T-helper 22 cell (primary cell): Measurements from ENCODE around the gene A1CF.
"Not testable (repeated sequence)": the region's sequence is repeated elsewhere in the genome, so short reads cannot be mapped to it uniquely, and the experiment has no call there.

Source experiments
- DNase-seq: peaks from one replicate; pipeline ENCODE4 v3.0.0-alpha.2; 2020; ENCODE audit warnings: low read depth

The A1CF gene, protein sequence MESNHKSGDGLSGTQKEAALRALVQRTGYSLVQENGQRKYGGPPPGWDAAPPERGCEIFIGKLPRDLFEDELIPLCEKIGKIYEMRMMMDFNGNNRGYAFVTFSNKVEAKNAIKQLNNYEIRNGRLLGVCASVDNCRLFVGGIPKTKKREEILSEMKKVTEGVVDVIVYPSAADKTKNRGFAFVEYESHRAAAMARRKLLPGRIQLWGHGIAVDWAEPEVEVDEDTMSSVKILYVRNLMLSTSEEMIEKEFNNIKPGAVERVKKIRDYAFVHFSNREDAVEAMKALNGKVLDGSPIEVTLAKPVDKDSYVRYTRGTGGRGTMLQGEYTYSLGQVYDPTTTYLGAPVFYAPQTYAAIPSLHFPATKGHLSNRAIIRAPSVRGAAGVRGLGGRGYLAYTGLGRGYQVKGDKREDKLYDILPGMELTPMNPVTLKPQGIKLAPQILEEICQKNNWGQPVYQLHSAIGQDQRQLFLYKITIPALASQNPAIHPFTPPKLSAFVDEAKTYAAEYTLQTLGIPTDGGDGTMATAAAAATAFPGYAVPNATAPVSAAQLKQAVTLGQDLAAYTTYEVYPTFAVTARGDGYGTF

GRCh38 chr10:50885097-50885859 is at the start of gene A1CF:
TSS of gene A1CF (minus strand) at chr10:50885627. CDS start at chr10:50859940, 25,687 bp downstream.
- no peak for DNase-seq

GRCh38 chr10:50931948-50932431 is 46.6 kb upstream of the A1CF start:
- DNase-seq: no peak

DNA sequence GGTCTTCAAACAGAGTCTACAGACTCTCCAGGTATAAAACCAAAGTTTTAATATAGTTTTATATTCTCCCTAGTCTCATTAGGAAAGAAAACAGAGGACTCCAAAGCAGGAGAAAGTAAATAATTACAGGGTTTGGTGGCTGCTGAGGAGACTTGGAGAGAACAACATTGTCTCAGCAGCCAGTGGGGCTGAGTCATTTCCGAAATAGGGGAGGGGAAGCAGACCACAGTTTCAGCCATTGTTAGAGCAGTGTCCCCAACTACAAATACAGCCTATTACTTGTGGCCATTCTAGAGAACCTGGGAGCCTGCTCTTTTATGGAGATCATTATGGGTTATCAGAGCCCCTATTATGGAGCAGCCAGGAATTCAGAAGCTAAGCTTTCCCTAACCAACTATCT is 44.2 kb upstream of the A1CF start:
- no peak for DNase-seq

GRCh38 chr10:50928190-50928552 is 42.7 kb upstream of the A1CF start:
- DNase-seq: no peak

DNA sequence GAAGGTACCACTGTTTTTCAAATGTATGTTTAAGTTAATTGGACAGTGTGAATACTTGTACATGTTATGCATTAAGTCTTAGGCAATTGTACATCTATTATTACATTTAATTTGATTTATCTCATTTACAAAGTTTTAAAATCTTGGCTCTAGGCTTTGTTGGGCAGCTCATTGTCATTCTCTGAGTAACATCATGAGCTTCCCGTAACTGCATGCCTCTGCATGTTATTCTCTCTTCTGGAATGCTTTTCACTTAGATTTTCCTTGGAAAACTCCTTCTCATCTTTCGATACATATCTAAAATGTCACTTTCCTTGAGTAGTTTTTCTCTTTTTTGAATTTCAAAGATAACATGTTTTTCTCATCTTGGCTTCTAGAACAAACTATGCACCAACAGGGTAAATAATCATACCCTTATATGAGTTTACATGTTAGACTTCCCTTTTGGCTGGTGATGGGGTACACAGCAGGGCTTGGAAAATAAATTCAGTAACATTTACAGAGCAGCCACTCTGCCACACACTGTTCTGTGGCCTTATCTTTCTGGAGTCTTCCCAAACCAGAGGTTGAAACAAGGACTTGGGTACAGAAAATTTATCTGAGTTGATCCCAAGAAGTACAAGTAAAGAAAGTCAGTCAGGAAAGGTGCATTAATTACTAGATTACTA is 42.2 kb upstream of the A1CF start:
- DNase-seq: no peak

DNA sequence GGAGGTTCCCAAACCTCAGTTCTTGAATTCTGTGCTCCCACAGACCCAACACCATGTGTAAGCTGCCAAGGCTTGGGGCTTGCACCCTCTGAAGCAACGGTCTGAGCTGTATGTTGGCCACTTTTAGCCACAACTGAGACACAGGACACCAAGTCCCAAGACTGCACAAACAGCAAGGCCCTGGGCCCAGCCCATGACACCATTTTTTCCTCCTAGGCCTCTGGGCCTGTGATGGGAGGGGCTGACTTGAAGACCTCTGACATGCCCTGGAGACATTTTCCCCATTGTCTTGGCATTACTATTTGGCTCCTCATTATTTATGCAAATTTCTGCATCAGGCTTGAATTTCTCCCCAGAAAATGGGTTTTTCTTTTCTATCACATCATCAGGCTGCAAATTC is 38.0 kb upstream of the A1CF start:
- DNase-seq: not testable (repeated sequence)

GRCh38 chr10:50919010-50919409 is 33.6 kb upstream of the A1CF start:
- DNase-seq: no peak

DNA sequence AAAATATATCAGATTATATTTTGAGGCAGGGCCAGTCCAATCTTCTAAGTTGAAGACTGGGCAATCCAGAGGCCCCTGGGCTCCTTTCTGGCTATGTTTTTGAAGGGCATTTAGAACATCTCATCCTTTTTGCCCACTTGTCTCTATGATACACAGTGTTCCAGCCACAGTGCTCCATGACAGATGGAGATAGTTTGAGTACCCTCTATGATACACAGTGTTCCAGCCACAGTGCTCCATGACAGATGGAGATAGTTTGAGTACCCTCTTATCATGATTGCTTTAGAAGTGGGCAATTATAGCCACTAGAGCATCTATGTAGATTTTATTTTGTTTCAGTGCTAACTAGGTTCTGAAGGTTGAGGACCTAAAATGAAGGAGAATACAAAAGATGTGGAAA is 33.1 kb upstream of the A1CF start:
- DNase-seq: no peak

DNA sequence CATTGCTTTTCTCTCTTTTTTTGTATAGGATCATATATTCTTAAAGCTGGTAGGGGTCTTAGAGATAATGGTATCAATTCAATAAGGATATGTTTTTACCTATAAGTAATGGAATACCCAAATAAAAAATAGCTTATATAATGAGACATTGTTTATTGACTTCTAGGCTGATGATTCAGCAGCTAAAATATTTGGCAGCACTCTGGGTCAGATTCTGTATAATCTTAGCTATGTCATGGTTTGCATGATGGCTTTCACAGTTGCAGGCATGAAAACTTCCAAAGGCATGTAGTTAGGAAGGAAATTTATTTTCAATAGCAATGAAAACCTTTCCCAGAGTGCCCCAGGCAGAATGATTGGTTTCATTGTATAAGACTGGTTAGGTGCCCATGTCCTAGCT is 32.1 kb upstream of the A1CF start:
- no peak for DNase-seq

DNA sequence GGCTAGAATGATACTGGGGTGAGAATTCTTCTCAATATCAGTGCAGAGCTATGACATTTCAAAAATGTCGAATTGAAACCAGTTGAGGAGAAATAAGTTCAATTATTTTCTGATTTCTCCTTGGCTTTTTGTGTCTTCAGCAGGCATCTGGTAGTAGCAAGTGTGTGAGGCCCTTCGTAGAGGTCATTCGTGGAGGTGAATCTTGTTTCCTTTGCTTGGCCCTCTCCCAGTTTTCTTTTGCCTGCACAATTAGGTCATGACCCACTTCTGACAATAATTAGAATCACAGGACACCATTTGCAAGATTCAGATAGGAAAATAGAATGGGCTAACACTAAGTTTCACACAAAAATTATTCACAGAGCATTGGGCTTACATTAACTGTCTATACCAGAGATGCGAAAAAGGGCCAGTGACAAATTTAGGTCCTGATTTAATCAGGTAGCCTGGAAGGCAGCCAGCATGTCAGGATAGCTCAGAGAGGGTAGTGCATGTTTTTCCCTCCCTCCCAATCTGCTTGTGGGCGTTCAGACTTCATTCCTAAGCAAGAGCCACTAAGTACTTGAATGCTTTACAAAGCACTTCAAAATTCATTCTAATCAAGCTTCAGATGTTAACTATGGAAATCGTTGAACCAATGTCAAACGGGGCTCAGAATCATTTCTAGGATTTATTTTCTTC is 24.0 kb upstream of the A1CF start:
- no peak for DNase-seq

GRCh38 chr10:50908366-50908765 is 22.9 kb upstream of the A1CF start:
- DNase-seq: no peak

DNA sequence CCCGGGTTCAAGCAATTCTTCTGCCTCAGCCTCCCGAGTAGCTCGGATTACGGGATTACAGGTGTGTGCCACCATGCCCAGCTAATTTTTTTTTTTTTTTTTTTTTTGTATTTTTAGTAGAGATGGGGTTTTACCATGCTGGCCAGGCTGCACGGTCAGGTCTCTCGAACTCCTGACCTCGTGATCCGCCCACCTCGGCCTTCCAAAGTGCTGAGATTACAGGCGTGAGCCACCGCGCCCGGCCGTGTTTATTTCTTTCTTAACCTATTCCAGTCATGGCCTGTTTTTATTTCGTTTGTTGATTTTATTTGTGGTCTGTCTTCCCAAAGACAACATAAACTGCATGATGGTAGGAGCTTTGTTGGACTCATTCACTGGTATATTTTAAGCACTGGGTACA is 20.4 kb upstream of the A1CF start:
- not testable (repeated sequence) for DNase-seq

DNA sequence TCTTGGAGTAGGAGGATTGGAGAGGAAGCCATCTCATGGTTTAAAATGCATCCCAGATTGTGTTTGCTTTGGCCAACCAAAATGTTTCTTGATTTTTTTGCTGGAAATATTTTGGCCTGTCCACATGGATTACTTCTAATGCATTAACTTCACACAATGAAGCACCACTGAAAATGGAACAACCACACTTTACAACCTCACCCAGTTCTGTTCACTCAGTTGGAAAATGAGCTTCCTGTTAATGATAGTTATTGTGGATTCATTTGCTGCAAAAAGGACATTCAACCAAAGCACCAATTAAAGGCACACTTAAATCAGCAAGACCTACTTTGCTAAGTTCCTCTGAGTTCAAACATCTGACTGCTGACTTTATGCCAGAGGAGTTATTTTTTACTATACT is 11.3 kb upstream of the A1CF start:
- no peak for DNase-seq

DNA sequence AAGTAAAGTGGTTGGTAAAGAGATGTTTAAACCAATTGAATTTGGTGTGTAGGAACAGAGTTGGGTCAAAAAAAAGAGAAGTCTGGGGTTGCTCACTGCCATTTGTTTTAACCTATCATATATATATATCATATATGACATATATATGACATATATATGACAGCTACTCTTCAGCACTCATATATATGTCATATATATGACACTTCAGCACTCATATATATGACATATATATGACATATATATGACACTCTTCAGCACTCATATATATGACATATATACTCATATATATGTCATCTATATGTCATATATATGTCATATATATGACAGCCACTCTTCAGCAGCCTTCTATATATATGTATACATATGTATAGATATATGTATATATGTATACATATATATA is 8.9 kb upstream of the A1CF start:
- no peak for DNase-seq

- no peak for DNase-seq
These were observed 7.0 kb upstream of the A1CF start for GRCh38 chr10:50892467-50892866.

GRCh38 chr10:50884302-50884701 is 1.1 kb downstream of the A1CF start:
- no peak for DNase-seq

DNA sequence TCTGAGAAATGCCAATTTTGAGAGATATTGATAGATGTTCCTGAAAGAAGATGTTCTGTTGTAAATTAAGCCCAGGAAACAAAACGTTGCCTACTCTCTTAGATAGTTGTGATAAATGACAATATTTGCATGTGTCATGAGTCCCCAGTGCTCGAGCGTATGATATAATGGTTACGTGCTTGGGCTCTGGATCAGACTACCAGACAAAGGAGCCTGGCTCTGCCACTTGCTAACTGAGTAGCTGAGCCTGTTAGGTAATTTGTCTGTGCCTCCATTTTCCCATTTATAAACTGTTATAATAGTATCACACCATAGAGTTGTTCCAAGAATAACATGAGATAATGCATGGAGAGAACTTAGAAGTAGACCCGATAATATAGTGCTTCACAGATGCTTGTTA is 1.8 kb downstream of the A1CF start:
- DNase-seq: no peak

DNA sequence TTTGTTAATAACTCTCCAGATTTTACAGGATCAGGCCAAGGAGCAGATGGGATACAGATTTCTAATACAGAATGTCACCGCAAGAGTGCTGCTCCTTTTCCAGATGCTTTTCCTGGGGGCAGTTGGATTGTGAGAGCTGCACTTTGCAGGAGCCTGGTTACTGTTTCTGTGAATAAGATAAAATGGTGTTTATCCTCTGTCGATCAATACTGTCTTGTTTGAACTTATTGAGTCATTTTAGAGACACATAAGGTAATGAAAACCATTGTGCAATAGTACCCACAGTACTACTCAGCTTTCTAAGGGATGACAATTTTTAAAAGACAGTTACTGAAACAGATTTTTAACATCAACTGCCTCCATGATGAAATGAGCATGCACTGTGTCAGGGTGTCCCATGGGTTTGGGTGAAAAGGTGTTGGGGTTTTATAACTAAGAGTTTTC is 2.9 kb downstream of the A1CF start:
- DNase-seq: no peak

- DNase-seq: not testable (repeated sequence)
These were observed 4.4 kb downstream of the A1CF start for GRCh38 chr10:50881046-50881445.

GRCh38 chr10:50876429-50876828 is 9.0 kb downstream of the A1CF start:
- no peak for DNase-seq

GRCh38 chr10:50874723-50875122 is 10.7 kb downstream of the A1CF start:
- no peak for DNase-seq

- no peak for DNase-seq
These were observed 19.1 kb downstream of the A1CF start for GRCh38 chr10:50866317-50866716.
